OCI-LY1 (cell line): Measurements from ENCODE around the gene PARVG.

ENCODE experiments used
- EZH2 ChIP-seq: fragments of 200-600 bp; sonication (generic), shearing (Covaris generic); IDR thresholded peaks from 2 replicates; pipeline ENCODE4 v1.8.0; 2017; ENCODE audit warnings: borderline replicate concordance, mixed run types, mild to moderate bottlenecking, antibody characterized with exemption, low read length, moderate library complexity, mixed read lengths
- TF ChIP-seq, protein P1 (sequence below): fragments of 200-600 bp; sonication (generic), shearing (Covaris generic); IDR thresholded peaks from 2 replicates; pipeline ENCODE4 v1.5.1; 2017; ENCODE audit warnings: mild to moderate bottlenecking, antibody characterized with exemption, low read length, moderate library complexity, mixed read lengths

DNA sequence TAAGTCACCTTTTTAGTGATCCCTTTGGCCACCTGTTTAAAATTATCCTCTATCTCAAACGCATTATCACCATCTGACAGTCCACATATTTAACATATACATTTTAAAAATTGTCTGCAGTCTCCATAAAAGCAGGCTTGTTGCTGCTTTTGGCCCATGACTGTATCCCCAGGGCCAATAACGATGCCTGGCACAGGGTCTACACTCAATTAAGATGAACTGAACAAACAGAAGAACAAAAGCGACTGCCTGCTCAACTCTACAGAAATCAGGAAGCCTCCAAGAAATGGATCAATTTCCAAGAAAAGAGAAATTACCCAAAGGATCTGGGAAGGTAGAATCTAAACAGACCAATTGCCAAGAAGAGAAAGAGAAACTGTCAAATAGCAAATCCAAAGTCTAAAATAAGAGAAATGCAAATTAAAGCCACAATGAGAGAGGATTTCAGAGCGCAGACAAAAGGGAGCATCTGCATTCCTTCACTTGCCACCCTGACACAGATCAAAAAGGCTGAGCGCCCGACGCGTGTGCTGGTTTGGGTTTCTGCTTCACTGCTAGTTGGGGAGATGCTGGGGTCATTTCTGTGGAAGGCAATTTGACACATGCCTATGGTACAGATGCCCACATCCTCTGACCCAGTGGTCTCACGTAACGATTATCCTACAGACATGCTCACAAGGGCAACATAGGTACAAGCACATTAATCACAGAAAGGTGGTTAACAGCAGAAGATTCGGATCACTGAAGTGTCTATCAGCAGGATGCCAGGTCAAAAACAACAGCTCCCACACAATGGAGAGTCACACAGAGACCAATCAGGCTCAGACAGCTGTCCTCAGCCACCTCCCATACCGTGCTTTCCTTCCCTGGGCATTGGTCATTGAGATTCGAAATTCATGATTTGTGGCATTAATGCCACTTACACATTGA lies 76.1 kb downstream of the PARVG start:
- TF ChIP-seq, protein P1, sequence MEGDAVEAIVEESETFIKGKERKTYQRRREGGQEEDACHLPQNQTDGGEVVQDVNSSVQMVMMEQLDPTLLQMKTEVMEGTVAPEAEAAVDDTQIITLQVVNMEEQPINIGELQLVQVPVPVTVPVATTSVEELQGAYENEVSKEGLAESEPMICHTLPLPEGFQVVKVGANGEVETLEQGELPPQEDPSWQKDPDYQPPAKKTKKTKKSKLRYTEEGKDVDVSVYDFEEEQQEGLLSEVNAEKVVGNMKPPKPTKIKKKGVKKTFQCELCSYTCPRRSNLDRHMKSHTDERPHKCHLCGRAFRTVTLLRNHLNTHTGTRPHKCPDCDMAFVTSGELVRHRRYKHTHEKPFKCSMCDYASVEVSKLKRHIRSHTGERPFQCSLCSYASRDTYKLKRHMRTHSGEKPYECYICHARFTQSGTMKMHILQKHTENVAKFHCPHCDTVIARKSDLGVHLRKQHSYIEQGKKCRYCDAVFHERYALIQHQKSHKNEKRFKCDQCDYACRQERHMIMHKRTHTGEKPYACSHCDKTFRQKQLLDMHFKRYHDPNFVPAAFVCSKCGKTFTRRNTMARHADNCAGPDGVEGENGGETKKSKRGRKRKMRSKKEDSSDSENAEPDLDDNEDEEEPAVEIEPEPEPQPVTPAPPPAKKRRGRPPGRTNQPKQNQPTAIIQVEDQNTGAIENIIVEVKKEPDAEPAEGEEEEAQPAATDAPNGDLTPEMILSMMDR = no peak
- TF ChIP-seq EZH2 = no peak
